HEK293 (cell line): ENCODE results near the gene NRSN2.
"Not testable (repeated sequence)": the region's sequence is repeated elsewhere in the genome, so short reads cannot be mapped to it uniquely, and the experiment has no call there.

ENCODE experiments used
- CTCF ChIA-PET: fragments of 350-600 bp; formaldehyde crosslinking; extraction: SDS; loops from one replicate; lab custom pipeline; 2021; ENCODE audit warnings: antibody characterized with exemption; lab: Yijun Ruan, JAX
- POLR2A ChIA-PET: fragments of 300-600 bp; formaldehyde crosslinking; extraction: SDS; loops from one replicate; lab custom pipeline; 2020; ENCODE audit warnings: antibody characterized with exemption, inconsistent platforms; lab: Yijun Ruan, JAX
- H3K27ac ChIP-seq: fragments of 200-500 bp; sonication (Bioruptor generic); 2 replicates; pipeline ENCODE4 v1.5.1; 2014; ENCODE audit warnings: low read depth, low read length, control low read depth, inconsistent platforms; ENCODE audit errors: extremely low read depth
- H3K36me3 ChIP-seq, 2 experiments: fragments of 200-500 bp in 1 of 2; sonication (Bioruptor generic) in 1 of 2; 1 replicate in 1 of 2; 2 replicates in 1 of 2; pipeline ENCODE4 v1.5.1; 2014 to 2017; ENCODE audit warnings: inconsistent platforms in 2 of 2, low read length in 2 of 2; ENCODE audit not compliant: control insufficient read depth in 2 of 2, insufficient read depth in 1 of 2
- H3K4me1 ChIP-seq: fragments of 200-500 bp; sonication (Bioruptor generic); 2 replicates; pipeline ENCODE4 v1.5.1; 2014; ENCODE audit warnings: mild to moderate bottlenecking, low read length, inconsistent platforms; ENCODE audit not compliant: control insufficient read depth, insufficient read depth
- H3K4me3 ChIP-seq: 2 replicates; pipeline ENCODE4 v1.5.1; 2011; ENCODE audit warnings: low read depth, mild to moderate bottlenecking, control low read depth, low read length, moderate library complexity
- H3K9me3 ChIP-seq: fragments of 200-500 bp; sonication (Bioruptor generic); 2 replicates; pipeline ENCODE4 v1.5.1; 2014; ENCODE audit warnings: low read depth, low read length, inconsistent platforms; ENCODE audit not compliant: control insufficient read depth, insufficient read depth
- BCL11A ChIP-seq: fragments of 450-650 bp; formaldehyde crosslinking; IDR thresholded peaks from 2 replicates; pipeline ENCODE4 v1.5.1; 2016; ENCODE audit warnings: low read depth, missing biosample characterization, missing genetic modification characterization
- HOXC10 ChIP-seq: sonication (generic); formaldehyde crosslinking; IDR thresholded peaks from 2 replicates; pipeline ENCODE4 v1.8.1; 2023; ENCODE audit warnings: mild to moderate bottlenecking, missing genetic modification reagents
- KLF9 ChIP-seq: fragments of 450-650 bp; formaldehyde crosslinking; IDR thresholded peaks from 2 replicates; pipeline ENCODE4 v1.5.1; 2016; ENCODE audit warnings: missing biosample characterization, missing genetic modification characterization, low read depth
- SALL2 ChIP-seq: fragments of 450-650 bp; formaldehyde crosslinking; IDR thresholded peaks from 2 replicates; pipeline ENCODE4 v1.5.0; 2017; ENCODE audit warnings: missing biosample characterization, mild to moderate bottlenecking, missing genetic modification characterization, borderline replicate concordance
- SCRT1 ChIP-seq: fragments of 450-650 bp; formaldehyde crosslinking; IDR thresholded peaks from 2 replicates; pipeline ENCODE4 v1.5.1; 2016; ENCODE audit warnings: missing biosample characterization, missing genetic modification characterization, borderline replicate concordance
- TRIM28 ChIP-seq: IDR thresholded peaks from 2 replicates; pipeline ENCODE4 v1.6.1; 2011; ENCODE audit warnings: low read length, control low read depth, borderline replicate concordance
- ZFP3 ChIP-seq: fragments of 450-650 bp; formaldehyde crosslinking; IDR thresholded peaks from 2 replicates; pipeline ENCODE4 v1.5.1; 2016; ENCODE audit warnings: low read depth, missing biosample characterization, missing genetic modification characterization
- ZNF10 ChIP-seq: fragments of 450-650 bp; formaldehyde crosslinking; IDR thresholded peaks from 2 replicates; pipeline ENCODE4 v1.5.1; 2017; ENCODE audit warnings: missing biosample characterization, missing genetic modification characterization
- ZNF19 ChIP-seq: fragments of 450-650 bp; formaldehyde crosslinking; IDR thresholded peaks from 2 replicates; pipeline ENCODE4; 2016; ENCODE audit warnings: missing biosample characterization, missing genetic modification characterization, low read depth
- ZNF221 ChIP-seq: fragments of 450-650 bp; formaldehyde crosslinking; IDR thresholded peaks from 2 replicates; pipeline ENCODE4 v1.5.1; 2017; ENCODE audit warnings: missing biosample characterization, missing genetic modification characterization, borderline replicate concordance
- ZNF426 ChIP-seq: fragments of 450-650 bp; formaldehyde crosslinking; IDR thresholded peaks from 2 replicates; pipeline ENCODE4 v1.5.1; 2017; ENCODE audit warnings: missing biosample characterization, missing genetic modification characterization, mild to moderate bottlenecking, inconsistent platforms, moderate library complexity
- ZNF433 ChIP-seq: fragments of 450-650 bp; formaldehyde crosslinking; IDR thresholded peaks from 2 replicates; pipeline ENCODE4 v1.5.1; 2016; ENCODE audit warnings: missing biosample characterization, missing genetic modification characterization, low read depth
- ZNF660 ChIP-seq: fragments of 450-650 bp; IDR thresholded peaks from 2 replicates; pipeline ENCODE4 v1.5.1; 2018; ENCODE audit warnings: missing biosample characterization, mild to moderate bottlenecking, missing genetic modification characterization
- ZNF677 ChIP-seq: fragments of 450-650 bp; IDR thresholded peaks from 2 replicates; pipeline ENCODE4 v1.5.0; 2018; ENCODE audit warnings: missing biosample characterization, mild to moderate bottlenecking, missing genetic modification characterization, moderate library complexity
- ZNF777 ChIP-seq: fragments of 450-650 bp; formaldehyde crosslinking; IDR thresholded peaks from 2 replicates; pipeline ENCODE4 v1.5.1; 2017; ENCODE audit warnings: missing biosample characterization, missing genetic modification characterization, borderline replicate concordance
- ZNF792 ChIP-seq: fragments of 450-650 bp; formaldehyde crosslinking; IDR thresholded peaks from 2 replicates; pipeline ENCODE4 v1.5.1; 2016; ENCODE audit warnings: missing biosample characterization, missing genetic modification characterization
- TF ChIP-seq, protein P1 (sequence below): fragments of 450-650 bp; formaldehyde crosslinking; IDR thresholded peaks from 2 replicates; pipeline ENCODE4 v1.5.1; 2016; ENCODE audit warnings: missing biosample characterization, missing genetic modification characterization
- TF ChIP-seq, protein P2 (sequence below): fragments of 450-650 bp; formaldehyde crosslinking; IDR thresholded peaks from 2 replicates; pipeline ENCODE4 v1.5.1; 2016; ENCODE audit warnings: missing biosample characterization, missing genetic modification characterization

The NRSN2 gene

DNA sequence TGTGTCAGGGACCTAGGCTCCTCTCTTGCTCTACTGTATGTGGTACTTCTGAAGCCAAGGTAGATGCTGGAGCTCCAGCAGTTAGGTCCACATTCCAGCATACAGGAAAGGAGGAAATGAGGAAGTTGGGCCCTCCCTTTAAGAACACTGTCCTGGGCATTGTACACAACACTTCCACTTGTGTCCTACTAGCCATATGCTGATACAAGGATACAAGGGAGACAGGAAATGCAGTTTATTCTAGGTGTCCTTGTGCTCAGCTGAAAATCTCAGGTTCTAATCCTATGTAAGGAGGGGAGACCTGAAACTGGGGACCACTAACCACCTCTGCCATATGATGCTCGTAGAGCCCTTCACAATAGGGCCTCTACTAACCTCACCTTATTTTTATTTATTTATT is 37.8 kb downstream of the NRSN2 start:
- no peak overlapping the region for H3K4me3 ChIP-seq
- no peak overlapping the region for H3K27ac ChIP-seq
- POLR2A ChIA-PET = interaction anchor here (1.1 kb wide), 1 partner anchor 23 kb away, joined by 3 read pairs; no protein-coding TSS in a partner anchor
- H3K9me3 ChIP-seq = no peaks in the 10 kb centered on the region
- H3K36me3 ChIP-seq = peaks cover 5 to 22% of the 10 kb centered on the region in 2 experiments; a peak in 2 of 3 replicates
- TF ChIP-seq KLF9 (tag by site-specific recombination) = no peak
- no peak for TF ChIP-seq SCRT1 (tag by site-specific recombination)
- TF ChIP-seq, protein P1, sequence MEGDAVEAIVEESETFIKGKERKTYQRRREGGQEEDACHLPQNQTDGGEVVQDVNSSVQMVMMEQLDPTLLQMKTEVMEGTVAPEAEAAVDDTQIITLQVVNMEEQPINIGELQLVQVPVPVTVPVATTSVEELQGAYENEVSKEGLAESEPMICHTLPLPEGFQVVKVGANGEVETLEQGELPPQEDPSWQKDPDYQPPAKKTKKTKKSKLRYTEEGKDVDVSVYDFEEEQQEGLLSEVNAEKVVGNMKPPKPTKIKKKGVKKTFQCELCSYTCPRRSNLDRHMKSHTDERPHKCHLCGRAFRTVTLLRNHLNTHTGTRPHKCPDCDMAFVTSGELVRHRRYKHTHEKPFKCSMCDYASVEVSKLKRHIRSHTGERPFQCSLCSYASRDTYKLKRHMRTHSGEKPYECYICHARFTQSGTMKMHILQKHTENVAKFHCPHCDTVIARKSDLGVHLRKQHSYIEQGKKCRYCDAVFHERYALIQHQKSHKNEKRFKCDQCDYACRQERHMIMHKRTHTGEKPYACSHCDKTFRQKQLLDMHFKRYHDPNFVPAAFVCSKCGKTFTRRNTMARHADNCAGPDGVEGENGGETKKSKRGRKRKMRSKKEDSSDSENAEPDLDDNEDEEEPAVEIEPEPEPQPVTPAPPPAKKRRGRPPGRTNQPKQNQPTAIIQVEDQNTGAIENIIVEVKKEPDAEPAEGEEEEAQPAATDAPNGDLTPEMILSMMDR (tag by site-specific recombination) = no peak
- TF ChIP-seq ZNF426 (tag by site-specific recombination) = no peak
- TF ChIP-seq ZNF10 (tag by site-specific recombination) = no peak
- TF ChIP-seq BCL11A (tag by site-specific recombination) = no peak
- TF ChIP-seq SALL2 (tag by site-specific recombination) = no peak
- TF ChIP-seq ZNF677 = no peak
- no peak for TF ChIP-seq ZFP3 (tag by site-specific recombination)
- no peak for TF ChIP-seq ZNF792
- TF ChIP-seq ZNF777 (tag by site-specific recombination) = no peak
- TF ChIP-seq, protein P2, sequence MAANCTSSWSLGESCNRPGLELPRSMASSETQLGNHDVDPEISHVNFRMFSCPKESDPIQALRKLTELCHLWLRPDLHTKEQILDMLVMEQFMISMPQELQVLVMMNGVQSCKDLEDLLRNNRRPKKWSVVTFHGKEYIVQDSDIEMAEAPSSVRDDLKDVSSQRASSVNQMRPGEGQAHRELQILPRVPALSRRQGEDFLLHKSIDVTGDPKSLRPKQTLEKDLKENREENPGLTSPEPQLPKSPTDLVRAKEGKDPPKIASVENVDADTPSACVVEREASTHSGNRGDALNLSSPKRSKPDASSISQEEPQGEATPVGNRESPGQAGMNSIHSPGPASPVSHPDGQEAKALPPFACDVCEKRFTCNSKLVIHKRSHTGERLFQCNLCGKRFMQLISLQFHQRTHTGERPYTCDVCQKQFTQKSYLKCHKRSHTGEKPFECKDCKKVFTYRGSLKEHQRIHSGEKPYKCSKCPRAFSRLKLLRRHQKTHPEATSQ = no peak
- no peak for TF ChIP-seq ZNF221
- H3K4me1 ChIP-seq = peaks cover 3% of the 10 kb centered on the region; the same call in 1 of the 2 replicates
- CTCF ChIA-PET = interaction anchor here (0.5 to 3.1 kb wide), 5 partner anchors 9 to 93 kb away, joined by 3 to 14 read pairs (median 4); no protein-coding TSS in a partner anchor

DNA sequence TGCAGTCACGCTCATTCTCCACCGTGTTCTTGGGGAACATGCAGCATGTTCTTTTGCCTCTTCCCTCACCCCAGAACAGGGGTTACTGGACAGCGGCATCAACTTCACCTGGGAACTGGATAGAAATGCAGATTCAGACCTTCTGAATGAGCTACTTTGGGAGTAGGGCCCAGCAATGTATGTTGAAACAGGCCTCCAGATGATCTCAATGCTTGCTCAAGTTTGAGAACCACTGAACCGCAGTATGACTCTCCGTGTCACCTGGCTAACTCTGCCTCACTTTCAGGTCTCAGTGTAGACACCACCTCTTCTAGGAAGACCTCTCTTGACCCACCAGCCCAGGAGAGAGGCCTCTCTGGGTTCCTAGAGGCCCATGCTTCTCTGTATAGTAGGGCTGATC is 38.5 kb downstream of the NRSN2 start:
- Histone ChIP-seq H3K27ac (no peak overlapping the region), H3K4me1 (peaks cover 3% of the 10 kb centered on the region; the same call in 1 of the 2 replicates), H3K9me3 (no peaks in the 10 kb centered on the region), H3K4me3 (no peak overlapping the region), H3K36me3 (peaks cover 5 to 26% of the 10 kb centered on the region in 2 experiments; a peak in 2 of 3 replicates)
- TF ChIP-seq ZNF19 (tag by site-specific recombination) = no peak
- no peak for TF ChIP-seq ZNF433 (tag by site-specific recombination)
- no peak for TF ChIP-seq TRIM28
- TF ChIP-seq ZNF660 (tag by site-specific recombination) = no peak
- TF ChIP-seq HOXC10 (CRISPR knock-in tag) = no peak
- ChIA-PET CTCF (interaction anchor here (0.7 to 3.1 kb wide), 4 partner anchors 8 to 93 kb away, joined by 3 to 14 read pairs (median 6); no protein-coding TSS in a partner anchor), POLR2A (interaction anchor here (0.6 to 1.1 kb wide), 5 partner anchors 12 to 120 kb away, joined by 3 to 5 read pairs (median 3); no protein-coding TSS in a partner anchor)

DNA sequence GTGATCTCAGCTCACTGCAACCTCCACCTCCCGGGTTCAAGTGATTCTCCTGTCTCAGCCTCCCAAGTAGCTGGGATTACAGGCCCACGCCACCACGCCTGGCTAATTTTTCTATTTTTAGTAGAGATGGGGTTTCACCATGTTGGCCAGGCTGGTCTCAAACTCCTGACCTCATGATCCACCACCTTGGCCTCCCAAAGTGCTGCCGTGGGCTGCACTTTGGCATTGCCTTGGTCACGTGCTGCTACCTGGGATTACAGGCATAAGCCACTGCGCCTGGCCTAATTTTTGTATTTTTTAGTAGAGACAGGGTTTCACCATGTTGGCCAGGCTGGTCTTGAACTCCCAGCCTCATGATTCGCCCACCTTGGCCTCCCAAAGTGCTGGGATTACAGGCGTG is 39.7 kb downstream of the NRSN2 start:
- H3K9me3 ChIP-seq, POLR2A ChIA-PET, H3K27ac ChIP-seq, H3K4me3 ChIP-seq, H3K4me1 ChIP-seq: not testable (repeated sequence)
- H3K36me3 ChIP-seq = peaks cover 6 to 35% of the 10 kb centered on the region in 2 experiments; a peak in 2 of 3 replicates
- CTCF ChIA-PET = interaction anchor here (1.5 kb wide), 1 partner anchor 45 kb away, joined by 5 read pairs; no protein-coding TSS in a partner anchor
